ENCODE measurements around the gene PIP5K1A.
"Not testable (repeated sequence)": the region's sequence is repeated elsewhere in the genome, so short reads cannot be mapped to it uniquely, and the experiment has no call there.

Gene PIP5K1A

GRCh38 chr1:151192047-151192446, 6.3 kb upstream of the PIP5K1A start:
- no peak for DNase-seq (ENCODE audit: low read depth in 2 of 2)

GRCh38 chr1:151193304-151193703, 5.0 kb upstream of the PIP5K1A start:
- no peak for DNase-seq (ENCODE audit: low read depth in 2 of 2)

- no peak for DNase-seq (ENCODE audit: low read depth in 2 of 2)
Observed at GRCh38 chr1:151193856-151194255, 4.5 kb upstream of the PIP5K1A start.

GRCh38 chr1:151194894-151195594, 3.3 kb upstream of the PIP5K1A start:
- not testable (repeated sequence) for DNase-seq (ENCODE audit: low read depth in 2 of 2)

- peak in 1 of 2 donors; percentile 12 for DNase-seq (ENCODE audit: low read depth in 2 of 2)
Observed at GRCh38 chr1:151196292-151196800, 2.0 kb upstream of the PIP5K1A start.

- no peak for DNase-seq (ENCODE audit: low read depth in 2 of 2)
Observed at GRCh38 chr1:151197863-151198253, 494 bp upstream of the PIP5K1A start.

GRCh38 chr1:151199873-151200581, 1.7 kb downstream of the PIP5K1A start:
- DNase-seq (ENCODE audit: low read depth in 2 of 2): no peak

- DNase-seq (ENCODE audit: low read depth in 2 of 2): not testable (repeated sequence)
Observed at GRCh38 chr1:151205381-151205965, 7.1 kb downstream of the PIP5K1A start.

GRCh38 chr1:151210830-151211229, 12.5 kb downstream of the PIP5K1A start:
- DNase-seq (ENCODE audit: low read depth in 2 of 2): no peak

- no peak for DNase-seq (ENCODE audit: low read depth in 2 of 2)
Observed at GRCh38 chr1:151211972-151212705, 13.8 kb downstream of the PIP5K1A start.

GRCh38 chr1:151213560-151213959, 15.2 kb downstream of the PIP5K1A start:
- DNase-seq (ENCODE audit: low read depth in 2 of 2): no peak

GRCh38 chr1:151221616-151222015, 23.3 kb downstream of the PIP5K1A start:
- DNase-seq (ENCODE audit: low read depth in 2 of 2): no peak

- no peak for DNase-seq (ENCODE audit: low read depth in 2 of 2)
Observed at GRCh38 chr1:151222130-151222529, 23.8 kb downstream of the PIP5K1A start.

GRCh38 chr1:151235235-151235634, 36.9 kb downstream of the PIP5K1A start:
- DNase-seq (ENCODE audit: low read depth in 2 of 2): no peak

GRCh38 chr1:151237678-151238466, 39.5 kb downstream of the PIP5K1A start:
- no peak for DNase-seq (ENCODE audit: low read depth in 2 of 2)

GRCh38 chr1:151238467-151238739, 40.1 kb downstream of the PIP5K1A start:
- no peak for DNase-seq (ENCODE audit: low read depth in 2 of 2)

- DNase-seq (ENCODE audit: low read depth in 2 of 2): no peak
Observed at GRCh38 chr1:151242442-151242841, 44.1 kb downstream of the PIP5K1A start.

GRCh38 chr1:151243683-151244216, 45.4 kb downstream of the PIP5K1A start:
- no peak for DNase-seq (ENCODE audit: low read depth in 2 of 2)

- DNase-seq (ENCODE audit: low read depth in 2 of 2): no peak
Observed at GRCh38 chr1:151246786-151247185, 48.4 kb downstream of the PIP5K1A start.

GRCh38 chr1:151251656-151252470, 53.5 kb downstream of the PIP5K1A start:
- DNase-seq (ENCODE audit: low read depth in 2 of 2): peak; percentile 20 to 47

Measured in stimulated activated CD8-positive, alpha-beta memory T cell treated with anti-CD3 and anti-CD28 coated beads, Interleukin-2, amount 100 ng/mL, for 1 hour (primary cell).